GM19467 (cell line): ENCODE measurements around the gene PSEN2.

Source experiments
- ATAC-seq: cut with Tn5 transposase; IDR thresholded peaks from one replicate; pipeline ENCODE4 v1.9.1; 2021; ENCODE audit warnings: mild to moderate bottlenecking, moderate library complexity; ENCODE audit not compliant: unreplicated experiment

PSEN2 gene

GRCh38 chr1:226884966-226885820 lies 14.8 kb downstream of the PSEN2 start:
- no peak for ATAC-seq

- no peak for ATAC-seq
These were observed 15.9 kb downstream of the PSEN2 start for GRCh38 chr1:226886122-226886901.

- no peak for ATAC-seq
These were observed 16.6 kb downstream of the PSEN2 start for GRCh38 chr1:226887006-226887405.

- ATAC-seq: no peak
These were observed 17.6 kb downstream of the PSEN2 start for GRCh38 chr1:226888021-226888420.

GRCh38 chr1:226888816-226889215 lies 18.4 kb downstream of the PSEN2 start:
- ATAC-seq: no peak

GRCh38 chr1:226889616-226890330 lies 19.4 kb downstream of the PSEN2 start:
- no peak for ATAC-seq

GRCh38 chr1:226890331-226891108 lies 20.1 kb downstream of the PSEN2 start:
- ATAC-seq: no peak

- no peak for ATAC-seq
These were observed 20.9 kb downstream of the PSEN2 start for GRCh38 chr1:226891346-226891745.

- no peak for ATAC-seq
These were observed 21.6 kb downstream of the PSEN2 start for GRCh38 chr1:226891846-226892523.

- no peak for ATAC-seq
These were observed 22.1 kb downstream of the PSEN2 start for GRCh38 chr1:226892524-226892875.

GRCh38 chr1:226893936-226894335 lies 23.5 kb downstream of the PSEN2 start:
- ATAC-seq: no peak

GRCh38 chr1:226894826-226895225 lies 24.4 kb downstream of the PSEN2 start:
- no peak for ATAC-seq

GRCh38 chr1:226895644-226896043 lies 25.2 kb downstream of the PSEN2 start:
- ATAC-seq: no peak

GRCh38 chr1:226898246-226898645 lies 27.8 kb downstream of the PSEN2 start:
- ATAC-seq: no peak

GRCh38 chr1:226901421-226901820 lies 31.0 kb downstream of the PSEN2 start:
- no peak for ATAC-seq

GRCh38 chr1:226902601-226903000 lies 32.2 kb downstream of the PSEN2 start:
- ATAC-seq: no peak

GRCh38 chr1:226903819-226904716 lies 33.7 kb downstream of the PSEN2 start:
- ATAC-seq: no peak

- ATAC-seq: no peak
These were observed 34.4 kb downstream of the PSEN2 start for GRCh38 chr1:226904772-226905171.

GRCh38 chr1:226908419-226908818 lies 38.0 kb downstream of the PSEN2 start:
- ATAC-seq: no peak
